SIG-M5 (cell line): ENCODE measurements around the gene CAMK2A.

Source experiments
- DNase-seq: peaks from one replicate; lab custom pipeline; 2025; lab: John Stamatoyannopoulos, UW

The CAMK2A gene

GRCh38 chr5:150299571-150300327 lies 10.2 kb upstream of the CAMK2A start:
- no peak for DNase-seq

DNA sequence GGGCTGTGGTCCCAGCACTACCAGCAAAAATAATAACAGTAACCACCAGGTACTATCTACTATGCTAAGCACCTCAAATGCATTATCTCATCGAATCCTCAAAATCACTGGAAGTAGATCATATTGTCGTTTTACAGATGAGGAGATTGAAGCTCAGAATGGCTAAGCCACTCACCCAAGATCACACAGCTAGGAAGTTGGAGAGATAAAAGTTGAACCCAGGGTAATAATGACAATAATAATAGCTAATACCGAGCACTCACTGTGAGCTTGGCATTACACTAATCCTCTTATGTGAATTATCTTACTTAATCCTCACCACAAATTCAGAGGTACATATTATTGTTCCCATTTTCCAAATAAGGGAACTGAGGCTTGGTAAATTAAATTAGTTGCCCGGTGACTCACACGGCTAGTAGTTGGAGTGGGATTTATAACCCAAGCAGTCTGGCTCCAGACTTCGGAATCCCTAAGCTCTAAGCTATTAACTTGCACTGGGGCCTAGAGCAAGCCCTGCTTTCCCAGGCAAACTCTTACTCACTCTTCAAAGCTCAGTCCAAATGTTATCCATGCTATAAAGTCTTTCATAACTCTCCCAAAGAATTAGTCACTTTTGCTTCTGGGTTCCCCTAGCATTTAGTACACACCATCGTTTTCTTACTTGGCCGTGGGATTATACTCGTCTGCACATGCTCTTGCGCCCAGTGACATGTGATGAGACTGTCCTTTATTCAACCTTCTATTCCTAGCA lies 9.3 kb upstream of the CAMK2A start:
- no peak for DNase-seq

DNA sequence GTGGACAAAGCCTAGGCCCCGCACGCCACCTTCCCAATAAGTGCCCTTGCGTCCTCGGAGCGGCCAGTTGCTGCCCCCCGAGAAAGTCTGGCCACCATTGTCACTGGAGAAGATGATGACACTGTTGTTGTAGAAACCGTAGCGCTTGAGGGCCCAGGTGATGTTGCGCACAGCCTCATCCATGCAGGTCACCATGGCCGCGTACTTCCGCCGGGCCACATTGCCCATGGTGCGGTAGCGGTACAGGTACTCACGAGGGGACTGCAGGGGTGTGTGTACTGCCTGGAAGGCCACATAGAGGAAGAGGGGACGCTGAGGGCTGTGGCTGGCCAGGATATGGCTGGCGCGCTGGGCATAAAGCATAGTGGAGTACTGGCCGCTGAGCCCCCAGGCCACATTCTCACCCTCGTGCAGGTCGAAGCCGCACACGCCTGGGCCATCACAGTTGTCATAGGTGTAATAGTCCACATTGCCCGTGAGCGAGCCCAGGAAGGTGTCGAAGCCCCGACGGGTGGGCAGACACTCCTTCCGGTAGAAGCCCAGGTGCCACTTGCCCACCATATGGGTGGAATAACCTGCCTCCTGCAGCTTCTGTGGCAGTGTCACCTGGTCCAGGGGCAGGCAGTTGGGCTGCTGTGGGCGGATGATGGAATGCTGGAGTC lies 8.5 kb upstream of the CAMK2A start:
- no peak for DNase-seq

GRCh38 chr5:150297236-150297890 lies 7.8 kb upstream of the CAMK2A start:
- no peak for DNase-seq

DNA sequence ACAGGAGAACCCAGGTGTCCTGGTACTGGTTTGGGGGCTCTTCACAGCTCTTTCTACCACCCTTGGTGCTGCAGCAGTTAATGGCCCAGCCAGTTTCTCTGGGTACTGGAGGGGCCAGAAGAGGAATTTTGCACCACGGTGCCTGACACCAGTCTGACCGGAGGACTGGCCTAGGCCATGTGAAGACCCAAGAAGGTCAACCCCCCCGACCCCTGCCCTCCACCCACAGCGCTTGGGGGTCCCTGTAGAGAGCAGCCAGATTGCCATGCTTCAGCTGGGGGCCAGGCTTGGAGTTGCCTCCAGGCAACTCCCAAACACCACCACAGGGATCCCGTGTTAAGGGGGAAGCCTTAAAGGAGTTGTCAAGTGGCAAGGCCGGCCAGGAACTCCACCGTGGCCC lies 6.9 kb upstream of the CAMK2A start:
- no peak for DNase-seq

DNA sequence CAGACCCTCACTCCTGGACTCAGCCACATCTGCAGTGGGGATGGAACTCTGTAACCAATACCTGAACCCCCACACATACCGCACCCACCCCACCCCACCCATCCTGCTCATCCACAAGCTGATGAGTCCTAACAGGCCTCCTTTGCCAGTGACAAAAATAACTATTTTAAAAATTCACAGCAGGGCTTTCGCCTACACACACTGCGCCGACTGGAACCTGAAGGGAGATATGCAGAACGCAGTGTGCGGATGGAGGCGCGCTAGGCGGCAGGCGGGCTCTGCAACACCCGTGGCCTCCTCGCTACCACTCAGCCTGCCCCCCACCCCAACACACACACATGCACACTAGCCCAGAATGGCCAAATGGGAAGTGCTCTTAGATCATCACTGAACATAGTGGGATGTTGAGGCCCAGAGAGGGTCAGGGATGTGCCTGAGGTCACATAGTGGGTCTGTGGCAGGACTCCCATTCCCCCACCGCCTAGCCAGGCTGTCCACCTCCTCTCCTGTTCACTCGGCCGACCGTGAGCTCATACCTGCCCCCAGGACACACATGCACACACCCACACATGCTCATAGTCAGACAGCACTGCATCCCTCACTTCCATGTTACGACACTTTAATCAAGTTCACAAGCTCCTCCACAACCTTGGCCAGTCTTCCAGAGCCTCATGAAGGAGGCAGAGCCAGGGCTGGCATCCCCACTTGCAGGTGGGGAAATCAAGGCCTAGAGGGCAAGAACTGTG lies 6.3 kb upstream of the CAMK2A start:
- DNase-seq: no peak

- no peak for DNase-seq
Observed at GRCh38 chr5:150295172-150295634, 5.6 kb upstream of the CAMK2A start.

GRCh38 chr5:150294551-150295071 lies 5.0 kb upstream of the CAMK2A start:
- DNase-seq: no peak

DNA sequence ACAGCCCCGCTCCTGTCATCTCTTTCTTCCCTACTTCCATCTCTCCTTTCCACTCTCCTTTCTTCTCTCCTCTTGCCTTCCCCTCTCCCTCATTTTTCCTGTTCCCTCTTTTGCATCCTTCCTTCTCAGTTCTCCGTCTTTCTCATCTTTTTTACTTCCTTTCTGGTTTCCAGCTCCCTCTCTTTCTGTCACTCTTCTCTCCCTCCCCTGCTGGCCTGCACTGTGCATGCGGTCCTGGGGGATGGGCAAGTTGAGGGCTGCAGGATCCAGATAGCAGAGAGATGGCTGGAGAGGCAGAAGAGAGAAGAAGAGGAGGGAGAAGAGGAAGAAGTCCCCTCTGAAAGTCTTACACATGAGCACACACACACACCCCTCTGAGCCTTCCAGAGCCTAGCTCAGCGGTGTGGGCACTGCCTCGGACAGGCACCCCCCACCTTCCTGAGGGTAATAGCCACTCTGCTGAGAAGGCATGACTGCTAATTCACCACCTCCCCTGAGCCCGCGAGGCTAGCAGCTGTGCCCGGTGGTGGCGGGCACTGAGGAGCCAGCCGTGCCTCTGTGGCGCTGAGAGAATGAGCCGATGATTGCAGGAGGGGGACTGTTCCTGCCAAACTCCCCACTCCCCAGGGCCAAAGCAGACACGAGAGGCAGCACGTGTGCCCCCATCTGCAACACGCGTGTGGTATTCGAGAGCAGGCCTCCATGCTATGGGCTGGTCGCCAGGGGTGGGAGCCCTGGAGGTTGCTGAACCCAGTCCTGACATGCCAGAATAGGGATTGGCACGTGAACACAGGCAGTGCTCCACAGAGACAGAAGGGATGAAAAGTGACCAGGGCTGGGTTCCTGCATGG lies 3.7 kb upstream of the CAMK2A start:
- DNase-seq: no peak

DNA sequence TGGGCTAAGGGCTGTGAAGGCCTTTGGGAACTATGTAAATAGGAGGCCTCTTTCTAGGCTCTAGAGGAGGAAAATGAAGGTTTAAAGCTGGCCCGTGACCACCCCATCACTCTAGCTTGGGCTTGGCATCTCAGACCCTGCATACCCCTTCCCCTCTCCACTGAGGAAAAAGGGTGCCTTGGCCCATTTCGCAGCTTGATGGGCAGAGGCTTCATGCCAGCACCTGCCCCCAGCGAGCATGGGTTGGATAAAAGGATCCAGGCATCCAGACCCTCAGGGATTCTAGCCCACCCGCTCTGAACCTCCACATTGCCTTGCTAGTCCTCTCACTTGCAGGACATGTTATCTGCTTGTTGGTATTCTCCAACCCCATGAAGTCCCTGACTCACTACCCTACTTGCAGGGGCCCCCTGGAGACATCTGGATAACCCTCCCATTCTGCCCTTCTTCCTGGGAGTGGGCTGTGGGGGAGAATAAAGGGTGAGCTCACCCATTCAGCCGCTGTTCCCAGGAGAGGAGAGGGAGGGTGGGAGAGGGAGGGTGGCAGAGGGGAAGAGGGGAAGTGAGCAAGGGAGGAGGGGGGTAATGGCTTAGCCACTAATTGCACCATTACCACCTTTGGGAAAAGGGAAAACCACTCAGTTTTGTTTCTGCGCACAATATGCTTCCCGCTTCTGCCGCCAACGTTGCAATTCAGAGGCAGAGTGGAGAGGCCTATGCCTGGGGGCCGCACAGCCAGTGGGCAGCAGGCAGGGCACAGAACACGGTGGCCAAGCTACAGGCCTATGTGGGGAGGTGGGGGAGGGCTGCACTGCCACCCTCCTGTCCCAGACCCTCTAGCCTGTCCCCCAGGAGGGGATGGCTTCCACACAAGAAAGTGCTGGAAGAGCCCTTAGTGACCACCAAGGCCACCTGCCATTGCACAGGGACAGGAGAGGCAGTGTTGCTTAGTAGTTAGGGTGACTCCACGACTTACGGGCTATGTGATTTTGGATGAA lies 2.1 kb upstream of the CAMK2A start:
- DNase-seq: no peak

DNA sequence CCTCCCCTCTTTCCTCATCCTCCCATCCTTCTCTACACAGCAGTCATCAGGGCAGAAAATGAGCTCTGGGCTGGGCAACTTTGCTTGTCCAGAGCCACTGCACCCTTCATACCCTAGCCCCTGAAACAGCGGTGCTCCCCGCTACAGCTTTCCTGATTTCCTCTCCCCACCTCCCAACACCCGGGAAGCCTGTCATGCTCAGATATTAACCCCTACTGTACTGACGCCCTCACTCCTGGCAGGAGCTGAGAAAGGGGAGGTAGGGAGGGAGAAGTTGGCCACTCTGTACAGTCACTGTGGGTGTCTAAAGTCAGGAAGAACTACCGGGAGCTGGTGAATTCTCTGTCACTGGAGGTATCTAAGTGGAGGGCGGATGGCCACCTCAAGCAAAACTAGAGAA lies 782 bp downstream of the CAMK2A start:
- DNase-seq: no peak

GRCh38 chr5:150288361-150288760 lies 1.2 kb downstream of the CAMK2A start:
- DNase-seq: no peak

- no peak for DNase-seq
Observed at GRCh38 chr5:150286820-150287219, 2.8 kb downstream of the CAMK2A start.

DNA sequence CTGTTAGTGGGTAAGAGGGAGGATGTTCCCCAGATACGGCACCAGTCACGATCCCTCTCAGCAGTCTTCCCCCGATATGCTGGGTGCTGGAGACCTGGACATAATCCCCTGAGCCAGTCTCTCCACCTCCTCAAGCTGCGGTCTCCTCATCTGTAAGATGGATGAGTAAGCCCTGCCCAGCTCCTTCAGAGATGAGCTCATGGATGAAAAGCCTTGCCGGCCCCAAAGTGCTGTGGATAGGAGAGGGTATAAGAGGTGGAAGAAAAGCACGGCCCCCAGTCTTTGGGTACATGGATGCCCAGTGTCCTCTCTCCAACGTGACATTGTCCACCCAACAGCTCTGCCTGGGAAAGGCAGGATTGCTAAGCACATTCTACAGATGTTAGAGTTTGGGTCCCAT lies 4.5 kb downstream of the CAMK2A start:
- no peak for DNase-seq

DNA sequence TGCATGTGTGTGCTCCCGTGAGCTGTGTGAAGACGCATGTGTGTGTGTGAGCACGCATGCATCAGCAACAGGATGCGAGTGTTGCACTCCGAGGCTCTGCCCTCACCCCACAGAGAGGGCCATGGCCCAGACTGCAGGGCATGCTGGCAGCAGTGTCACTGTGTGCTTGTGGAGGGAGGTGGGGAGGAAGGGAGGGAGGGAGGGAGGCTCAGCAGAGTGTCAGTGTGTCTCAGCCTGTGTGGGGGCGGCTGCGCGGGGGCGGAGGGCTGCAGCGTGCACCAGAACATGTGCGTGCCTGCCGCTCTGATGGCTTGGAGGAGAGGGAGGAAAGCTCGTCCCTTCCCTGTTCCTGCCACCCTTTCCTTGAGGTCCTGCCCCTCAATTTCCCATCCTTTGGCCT lies 5.3 kb downstream of the CAMK2A start:
- DNase-seq: no peak

DNA sequence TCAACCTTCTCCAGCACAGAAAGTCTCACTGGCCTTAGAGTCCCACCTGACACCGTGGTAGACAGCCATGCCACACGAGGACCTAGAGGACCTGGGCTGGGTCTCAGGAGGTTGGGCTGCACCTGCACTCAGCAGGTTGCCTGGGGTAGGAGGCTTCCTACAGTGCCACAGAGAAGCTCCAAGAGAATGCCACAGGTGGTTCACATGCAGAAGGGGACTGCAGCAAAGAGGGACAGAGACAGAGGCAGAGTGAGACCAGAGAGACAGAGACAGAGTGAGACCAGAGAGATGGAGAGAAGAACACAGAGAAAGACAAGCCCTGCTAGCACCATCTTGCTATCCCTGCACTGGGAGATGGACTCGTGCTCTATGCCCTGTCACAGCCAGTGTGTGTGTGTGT lies 5.7 kb downstream of the CAMK2A start:
- no peak for DNase-seq

DNA sequence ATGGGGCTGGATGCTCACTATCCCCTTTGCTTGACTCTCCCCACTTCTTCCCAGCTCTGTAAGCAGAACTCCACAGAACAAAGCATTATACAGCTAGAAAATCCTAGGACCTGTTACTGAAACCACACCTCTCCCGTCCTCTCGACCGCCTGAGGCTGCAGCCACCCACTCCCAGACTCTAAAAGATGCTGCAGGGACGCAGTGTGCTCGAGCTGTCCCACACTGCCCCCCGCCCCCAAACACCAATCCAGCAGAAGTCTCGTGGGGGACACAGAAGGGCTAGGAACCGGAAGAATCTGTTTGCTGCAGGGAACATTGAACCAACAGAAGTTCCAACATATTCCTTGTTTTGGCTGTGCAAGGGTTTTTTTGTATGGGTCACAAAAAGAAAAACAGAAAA lies 7.6 kb downstream of the CAMK2A start:
- DNase-seq: no peak

DNA sequence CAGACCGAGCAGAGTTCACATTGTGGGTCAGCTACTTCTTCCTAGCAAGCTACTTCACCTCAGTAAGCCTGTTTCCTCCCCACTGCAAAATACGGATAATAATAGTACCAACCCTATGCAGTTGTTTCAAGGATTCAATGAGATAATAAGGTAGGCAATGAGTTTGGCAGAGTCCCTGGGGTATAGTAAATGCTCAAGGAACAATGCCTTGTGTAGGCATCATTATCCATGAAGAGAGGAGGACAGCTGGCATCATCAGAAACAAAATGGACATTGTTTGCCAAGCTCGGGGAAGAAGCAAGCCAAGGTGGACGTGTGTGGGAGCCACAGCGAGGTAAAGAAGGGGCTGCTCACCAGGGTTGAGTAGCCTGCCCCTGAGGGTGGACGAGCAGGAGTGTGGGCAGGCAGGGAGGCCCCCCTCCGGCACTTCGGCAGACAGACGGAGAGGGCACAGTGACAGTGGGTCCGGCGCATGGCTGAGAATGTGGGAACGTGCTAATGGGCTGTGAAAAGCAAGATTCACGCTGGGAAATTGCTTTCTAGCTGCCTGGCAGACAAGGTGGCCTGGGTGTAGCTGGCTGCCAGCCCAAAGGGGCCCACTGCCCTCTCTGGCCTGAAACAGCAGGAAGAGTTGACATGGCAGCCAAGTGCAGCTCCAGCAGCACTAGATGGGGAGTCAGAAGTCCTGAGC lies 10.1 kb downstream of the CAMK2A start:
- no peak for DNase-seq

- no peak for DNase-seq
Observed at GRCh38 chr5:150278916-150279315, 10.7 kb downstream of the CAMK2A start.
